Measurements from ENCODE around the gene ADAP1. TPM values are rescaled to one million over a fixed set of nuclear protein-coding genes. Genes with fewer than 3 reads are reported as not detected.

Gene ADAP1
- total RNA-seq, 3 donors from 2014 or later, result 7.5 to 15.5 (median 14.0) TPM

DNA sequence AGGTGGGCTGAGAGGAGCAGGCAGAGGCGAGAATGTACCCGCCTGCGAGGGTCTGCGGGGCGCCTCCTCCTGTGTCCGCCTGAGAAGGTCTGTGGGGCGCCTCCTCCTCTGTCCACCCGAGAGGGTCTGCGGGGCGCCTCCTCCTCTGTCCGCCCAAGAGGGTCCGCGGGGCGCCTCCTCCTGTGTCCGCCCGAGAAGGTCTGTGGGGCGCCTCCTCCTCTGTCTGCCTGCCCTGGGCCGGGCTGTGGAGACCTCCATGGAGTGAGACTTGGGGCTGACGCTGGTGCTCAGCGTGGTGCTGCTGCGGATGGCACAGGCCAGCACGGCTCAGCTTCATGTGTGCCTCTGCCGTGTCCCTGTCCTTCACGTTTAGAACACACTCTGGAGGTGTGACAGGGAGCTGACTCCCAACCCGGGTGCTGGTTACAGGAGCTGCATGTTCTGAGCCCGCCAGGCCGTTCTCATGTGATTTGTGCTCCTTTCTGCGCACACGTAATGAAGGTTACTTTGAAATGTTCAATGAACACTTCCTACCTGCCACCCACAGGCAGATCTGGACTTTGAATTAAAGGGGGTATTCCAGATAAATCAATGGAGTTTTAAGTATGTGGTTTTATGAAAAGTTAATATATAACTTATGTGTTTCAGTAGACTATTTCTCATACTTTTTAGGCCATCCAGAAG lies 98.7 kb downstream of the ADAP1 start:
- no peak overlapping the region for H3K4me3 ChIP-seq
- no peaks in the 10 kb centered on the region for H3K27me3 ChIP-seq
- no peaks in the 10 kb centered on the region for H3K4me1 ChIP-seq
- H3K36me3 ChIP-seq, result peaks cover 27% of the 10 kb centered on the region
- no peak for DNase-seq (ENCODE audit: low spot score in 2 of 2)
- no peak for TF ChIP-seq POLR2AphosphoS5 (IDR thresholded peaks at IDR 0.05)
- no peak for TF ChIP-seq POLR2A (IDR thresholded peaks at IDR 0.05)
- TF ChIP-seq, protein P1, sequence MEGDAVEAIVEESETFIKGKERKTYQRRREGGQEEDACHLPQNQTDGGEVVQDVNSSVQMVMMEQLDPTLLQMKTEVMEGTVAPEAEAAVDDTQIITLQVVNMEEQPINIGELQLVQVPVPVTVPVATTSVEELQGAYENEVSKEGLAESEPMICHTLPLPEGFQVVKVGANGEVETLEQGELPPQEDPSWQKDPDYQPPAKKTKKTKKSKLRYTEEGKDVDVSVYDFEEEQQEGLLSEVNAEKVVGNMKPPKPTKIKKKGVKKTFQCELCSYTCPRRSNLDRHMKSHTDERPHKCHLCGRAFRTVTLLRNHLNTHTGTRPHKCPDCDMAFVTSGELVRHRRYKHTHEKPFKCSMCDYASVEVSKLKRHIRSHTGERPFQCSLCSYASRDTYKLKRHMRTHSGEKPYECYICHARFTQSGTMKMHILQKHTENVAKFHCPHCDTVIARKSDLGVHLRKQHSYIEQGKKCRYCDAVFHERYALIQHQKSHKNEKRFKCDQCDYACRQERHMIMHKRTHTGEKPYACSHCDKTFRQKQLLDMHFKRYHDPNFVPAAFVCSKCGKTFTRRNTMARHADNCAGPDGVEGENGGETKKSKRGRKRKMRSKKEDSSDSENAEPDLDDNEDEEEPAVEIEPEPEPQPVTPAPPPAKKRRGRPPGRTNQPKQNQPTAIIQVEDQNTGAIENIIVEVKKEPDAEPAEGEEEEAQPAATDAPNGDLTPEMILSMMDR (IDR thresholded peaks at IDR 0.05), result no peak
- H3K9me3 ChIP-seq, result no peaks in the 10 kb centered on the region
- H3K27ac ChIP-seq, result no peak overlapping the region
- intact Hi-C loops (cut with DNase I; ENCODE audit: low total_unique reads), result no loop called here

- Histone ChIP-seq H3K36me3 (peaks cover 27% of the 10 kb centered on the region), H3K4me1 (no peaks in the 10 kb centered on the region), H3K27me3 (no peaks in the 10 kb centered on the region), H3K9me3 (no peaks in the 10 kb centered on the region), H3K4me3 (no peak overlapping the region), H3K27ac (no peak overlapping the region)
- no peak for TF ChIP-seq POLR2AphosphoS5 (IDR thresholded peaks at IDR 0.05)
- TF ChIP-seq POLR2A (IDR thresholded peaks at IDR 0.05), result no peak
- TF ChIP-seq, protein P1 (IDR thresholded peaks at IDR 0.05), result no peak
- intact Hi-C loops (cut with DNase I; ENCODE audit: low total_unique reads), result no loop called here
- DNase-seq (ENCODE audit: low spot score in 2 of 2), result no peak
Observed at GRCh38 chr7:854118-854775, 100.2 kb downstream of the ADAP1 start.

DNA sequence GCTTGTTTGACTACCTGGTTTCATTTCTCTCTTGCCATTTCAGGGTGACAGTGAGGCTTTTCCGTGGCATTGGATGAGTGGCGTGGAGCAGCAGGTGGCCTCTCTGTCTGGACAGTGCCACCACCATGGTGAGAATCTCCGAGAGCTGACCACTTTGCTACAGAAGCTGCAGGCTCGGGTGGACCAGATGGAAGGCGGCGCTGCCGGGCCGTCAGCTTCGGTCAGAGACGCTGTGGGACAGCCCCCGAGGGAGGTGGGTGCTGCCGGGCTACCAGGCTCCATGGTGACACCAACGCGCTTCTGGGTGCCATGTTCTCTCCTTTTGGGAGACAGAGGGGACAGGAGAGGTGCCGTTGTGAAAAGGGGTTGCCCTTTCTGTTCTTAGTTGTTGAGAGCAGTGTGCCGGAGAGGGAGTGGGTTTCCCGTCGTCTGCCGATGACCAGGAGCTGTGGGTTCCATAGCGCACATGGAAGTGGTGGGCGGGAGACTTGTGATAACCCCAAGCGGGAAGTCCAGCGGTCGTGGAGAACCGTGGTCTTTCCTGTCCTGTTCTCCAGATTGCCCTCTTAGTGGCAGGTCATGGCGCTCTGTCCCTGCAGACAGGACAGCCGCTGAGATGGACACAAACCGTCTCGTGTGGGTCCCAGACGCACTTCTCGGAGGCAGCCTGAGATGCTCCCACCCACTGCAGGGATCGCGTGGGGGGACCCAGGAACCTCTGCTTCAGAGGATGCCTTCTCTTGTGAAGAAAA lies 100.9 kb downstream of the ADAP1 start:
- H3K27me3 ChIP-seq, result no peaks in the 10 kb centered on the region
- H3K4me3 ChIP-seq, result no peak overlapping the region
- no peak for DNase-seq (ENCODE audit: low spot score in 2 of 2)
- no peak overlapping the region for H3K27ac ChIP-seq
- TF ChIP-seq, protein P1 (IDR thresholded peaks at IDR 0.05), result no peak
- H3K4me1 ChIP-seq, result no peaks in the 10 kb centered on the region
- no peaks in the 10 kb centered on the region for H3K9me3 ChIP-seq
- peaks cover 27% of the 10 kb centered on the region for H3K36me3 ChIP-seq
- intact Hi-C loops (cut with DNase I; ENCODE audit: low total_unique reads), result no loop called here

GRCh38 chr7:851204-851603 lies 103.3 kb downstream of the ADAP1 start:
- intact Hi-C loops (cut with DNase I; ENCODE audit: low total_unique reads), result no loop called here
- H3K27ac ChIP-seq, result no peak overlapping the region
- H3K9me3 ChIP-seq, result no peaks in the 10 kb centered on the region
- H3K27me3 ChIP-seq, result no peaks in the 10 kb centered on the region
- peaks cover 27% of the 10 kb centered on the region for H3K36me3 ChIP-seq
- no peaks in the 10 kb centered on the region for H3K4me1 ChIP-seq
- no peak overlapping the region for H3K4me3 ChIP-seq
- no peak for DNase-seq (ENCODE audit: low spot score in 2 of 2)
- TF ChIP-seq POLR2A (IDR thresholded peaks at IDR 0.05) (no peak), POLR2AphosphoS5 (IDR thresholded peaks at IDR 0.05) (no peak)
- TF ChIP-seq, protein P1 (IDR thresholded peaks at IDR 0.05), result no peak

DNA sequence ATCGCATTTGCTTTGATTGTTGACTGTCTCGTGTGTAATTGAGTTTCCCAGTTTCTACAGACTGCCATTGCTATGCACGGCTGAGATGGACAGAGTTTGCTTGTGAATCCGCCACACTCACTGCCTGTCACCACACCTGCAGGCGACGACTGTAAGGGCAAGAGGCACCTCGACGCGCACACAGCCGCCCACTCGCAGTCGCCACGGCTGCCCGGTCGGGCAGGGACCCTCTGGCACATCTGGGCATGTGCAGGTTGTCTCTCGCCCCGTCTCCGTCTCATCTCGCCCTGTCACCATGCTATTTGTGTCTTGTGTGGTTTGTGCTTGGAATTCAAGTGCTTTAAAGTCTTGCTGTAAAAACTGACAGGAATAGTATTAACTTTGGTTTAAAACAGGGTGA lies 104.7 kb downstream of the ADAP1 start:
- DNase-seq (ENCODE audit: low spot score in 2 of 2), result no peak
- intact Hi-C loops (cut with DNase I; ENCODE audit: low total_unique reads), result no loop called here
- no peaks in the 10 kb centered on the region for H3K4me1 ChIP-seq
- no peaks in the 10 kb centered on the region for H3K9me3 ChIP-seq
- no peaks in the 10 kb centered on the region for H3K27me3 ChIP-seq
- TF ChIP-seq POLR2AphosphoS5 (IDR thresholded peaks at IDR 0.05) (no peak), POLR2A (IDR thresholded peaks at IDR 0.05) (no peak)
- TF ChIP-seq, protein P1 (IDR thresholded peaks at IDR 0.05), result no peak
- no peak overlapping the region for H3K27ac ChIP-seq
- peaks cover 22% of the 10 kb centered on the region for H3K36me3 ChIP-seq
- H3K4me3 ChIP-seq, result no peak overlapping the region
